Activated T-cell treated with anti-CD3 and anti-CD28 coated beads, Interleukin-2, amount 50 U/mL, for 4 hours (primary cell): Measurements from ENCODE around the gene EGFR. TPM values are rescaled to one million over a fixed set of nuclear protein-coding genes. Genes with fewer than 3 reads are reported as not detected.

Experiments
- ATAC-seq, 2 donors: fragments of 200-7000 bp; cut with Tn5 transposase; one replicate each; pipeline ENCODE4 v1.10.0; 2021
- DNase-seq: peaks from one replicate; pipeline ENCODE4 v3.0.0-alpha.2; 2020
- H3K27me3 Mint-ChIP-seq: one replicate; pipeline ENCODE4 v1.8.0; 2021; ENCODE audit warnings: low read depth, mixed read lengths
- H3K36me3 Mint-ChIP-seq: one replicate; pipeline ENCODE4 v1.8.0; 2022; ENCODE audit warnings: mixed read lengths; ENCODE audit not compliant: insufficient read depth
- H3K4me1 Mint-ChIP-seq: one replicate; pipeline ENCODE4 v1.8.0; 2021; ENCODE audit warnings: low read depth, mixed read lengths
- H3K4me3 Mint-ChIP-seq: one replicate; pipeline ENCODE4 v1.8.0; 2021; ENCODE audit warnings: mild to moderate bottlenecking, moderate library complexity, mixed read lengths
- H3K9me3 Mint-ChIP-seq: one replicate; pipeline ENCODE4 v1.8.0; 2021; ENCODE audit warnings: mixed read lengths
- total RNA-seq, 3 donors: library from RNA; stranded (reverse); gene quantifications; one replicate each; pipeline ENCODE4 v1.2.1, GENCODE V29; 2021

The EGFR gene
- total RNA-seq, 3 donors from 2014 or later = 0.11 to 0.30 (median 0.26) TPM

GRCh38 chr7:55174856-55175255 lies 156.0 kb downstream of the EGFR start:
- Mint-ChIP-seq H3K4me3 (no peak overlapping the region), H3K4me1 (no peaks in the 10 kb centered on the region), H3K9me3 (no peaks in the 10 kb centered on the region), H3K27me3 (peaks cover 14% of the 10 kb centered on the region), H3K36me3 (no peaks in the 10 kb centered on the region)
- DNase-seq (no peak), ATAC-seq (no peak)

GRCh38 chr7:55177068-55177530 lies 158.3 kb downstream of the EGFR start:
- Mint-ChIP-seq H3K9me3 (no peaks in the 10 kb centered on the region), H3K27me3 (peaks cover 6% of the 10 kb centered on the region), H3K36me3 (no peaks in the 10 kb centered on the region), H3K4me3 (no peak overlapping the region), H3K4me1 (no peaks in the 10 kb centered on the region)
- DNase-seq (no peak), ATAC-seq (no peak)

GRCh38 chr7:55177589-55178261 lies 158.9 kb downstream of the EGFR start:
- H3K4me1 Mint-ChIP-seq = no peaks in the 10 kb centered on the region
- ATAC-seq = no peak
- no peak overlapping the region for H3K4me3 Mint-ChIP-seq
- DNase-seq = no peak
- peaks cover 6% of the 10 kb centered on the region for H3K27me3 Mint-ChIP-seq
- H3K36me3 Mint-ChIP-seq = no peaks in the 10 kb centered on the region
- H3K9me3 Mint-ChIP-seq = no peaks in the 10 kb centered on the region

GRCh38 chr7:55178292-55178862 lies 159.6 kb downstream of the EGFR start:
- Mint-ChIP-seq H3K36me3 (no peaks in the 10 kb centered on the region), H3K4me1 (no peaks in the 10 kb centered on the region), H3K4me3 (no peak overlapping the region), H3K27me3 (peaks cover 6% of the 10 kb centered on the region), H3K9me3 (no peaks in the 10 kb centered on the region)
- ATAC-seq = no peak
- no peak for DNase-seq

- no peaks in the 10 kb centered on the region for H3K4me1 Mint-ChIP-seq
- peaks cover 6% of the 10 kb centered on the region for H3K27me3 Mint-ChIP-seq
- H3K9me3 Mint-ChIP-seq = no peaks in the 10 kb centered on the region
- DNase-seq (no peak), ATAC-seq (no peak)
- no peaks in the 10 kb centered on the region for H3K36me3 Mint-ChIP-seq
- H3K4me3 Mint-ChIP-seq = no peak overlapping the region
Measured at GRCh38 chr7:55178863-55179773, 160.3 kb downstream of the EGFR start.

- H3K4me1 Mint-ChIP-seq = no peaks in the 10 kb centered on the region
- H3K9me3 Mint-ChIP-seq = no peaks in the 10 kb centered on the region
- no peak for ATAC-seq
- no peak for DNase-seq
- H3K27me3 Mint-ChIP-seq = peaks cover 6% of the 10 kb centered on the region
- H3K36me3 Mint-ChIP-seq = no peaks in the 10 kb centered on the region
- H3K4me3 Mint-ChIP-seq = no peak overlapping the region
Measured at GRCh38 chr7:55179931-55180682, 161.3 kb downstream of the EGFR start.

- no peak overlapping the region for H3K4me3 Mint-ChIP-seq
- peaks cover 6% of the 10 kb centered on the region for H3K27me3 Mint-ChIP-seq
- H3K36me3 Mint-ChIP-seq = no peaks in the 10 kb centered on the region
- ATAC-seq = no peak
- H3K9me3 Mint-ChIP-seq = no peaks in the 10 kb centered on the region
- no peaks in the 10 kb centered on the region for H3K4me1 Mint-ChIP-seq
- DNase-seq = no peak
Measured at GRCh38 chr7:55180963-55181542, 162.2 kb downstream of the EGFR start.

GRCh38 chr7:55181762-55182161 lies 162.9 kb downstream of the EGFR start:
- Mint-ChIP-seq H3K9me3 (no peaks in the 10 kb centered on the region), H3K27me3 (peaks cover 8% of the 10 kb centered on the region), H3K36me3 (no peaks in the 10 kb centered on the region), H3K4me1 (no peaks in the 10 kb centered on the region), H3K4me3 (no peak overlapping the region)
- ATAC-seq = no peak
- DNase-seq = no peak

- no peaks in the 10 kb centered on the region for H3K9me3 Mint-ChIP-seq
- no peaks in the 10 kb centered on the region for H3K36me3 Mint-ChIP-seq
- ATAC-seq = no peak
- no peaks in the 10 kb centered on the region for H3K4me1 Mint-ChIP-seq
- H3K4me3 Mint-ChIP-seq = no peak overlapping the region
- DNase-seq = no peak
- H3K27me3 Mint-ChIP-seq = peaks cover 5% of the 10 kb centered on the region
Measured at GRCh38 chr7:55183897-55184296, 165.1 kb downstream of the EGFR start.

- DNase-seq (no peak), ATAC-seq (no peak)
- no peaks in the 10 kb centered on the region for H3K4me1 Mint-ChIP-seq
- H3K27me3 Mint-ChIP-seq = peaks cover 12% of the 10 kb centered on the region
- no peaks in the 10 kb centered on the region for H3K36me3 Mint-ChIP-seq
- no peak overlapping the region for H3K4me3 Mint-ChIP-seq
- H3K9me3 Mint-ChIP-seq = no peaks in the 10 kb centered on the region
Measured at GRCh38 chr7:55185321-55185802, 166.5 kb downstream of the EGFR start.

- peaks cover 12% of the 10 kb centered on the region for H3K27me3 Mint-ChIP-seq
- DNase-seq = no peak
- ATAC-seq = no peak
- no peak overlapping the region for H3K4me3 Mint-ChIP-seq
- no peaks in the 10 kb centered on the region for H3K9me3 Mint-ChIP-seq
- H3K36me3 Mint-ChIP-seq = no peaks in the 10 kb centered on the region
- H3K4me1 Mint-ChIP-seq = no peaks in the 10 kb centered on the region
Measured at GRCh38 chr7:55185941-55186609, 167.3 kb downstream of the EGFR start.

GRCh38 chr7:55187701-55188491 lies 169.1 kb downstream of the EGFR start:
- no peak for DNase-seq
- Mint-ChIP-seq H3K36me3 (no peaks in the 10 kb centered on the region), H3K4me3 (no peak overlapping the region), H3K9me3 (no peaks in the 10 kb centered on the region), H3K4me1 (no peaks in the 10 kb centered on the region), H3K27me3 (peaks cover 12% of the 10 kb centered on the region)
- ATAC-seq = no peak
